Measurements from ENCODE around the gene MAPK1.

MAPK1 gene

GRCh38 chr22:21764038-21764804 is 103.2 kb downstream of the MAPK1 start:
- Histone ChIP-seq H3K79me2 (ENCODE audit: control insufficient read depth, insufficient read depth, low read length) (no peaks in the 10 kb centered on the region), H2BK15ac (replicated peaks; ENCODE audit: low read depth) (no peak overlapping the region), H3K9ac (ENCODE audit: low read length) (no peak overlapping the region), H2BK5ac (ENCODE audit: low read length) (no peak overlapping the region), H3K4me2 (ENCODE audit: low read length) (no peak overlapping the region), H3K79me1 (ENCODE audit: low read length) (no peaks in the 10 kb centered on the region), H3K4me3 (ENCODE audit: low read length) (no peak overlapping the region), H3K36me3 (ENCODE audit: control insufficient read depth, insufficient read depth, low read length) (peaks cover 15% of the 10 kb centered on the region), H4K5ac (ENCODE audit: low read length) (no peak overlapping the region), H3K4me1 (ENCODE audit: control insufficient read depth, low read depth, low read length) (no peaks in the 10 kb centered on the region), H2BK120ac (ENCODE audit: low read depth, low read length) (no peak overlapping the region), H3K4ac (ENCODE audit: low read depth, low read length) (no peak overlapping the region), H2AK5ac (ENCODE audit: low read length) (no peak overlapping the region), H3K27ac (ENCODE audit: low read depth, low read length) (no peak overlapping the region), H3K18ac (ENCODE audit: low read length) (no peak overlapping the region), H3K27me3 (ENCODE audit: insufficient read depth, low read length, poor library complexity) (no peaks in the 10 kb centered on the region), H3K23ac (ENCODE audit: low read length) (no peak overlapping the region), H4K8ac (ENCODE audit: low read depth, low read length) (no peak overlapping the region), H3K56ac (ENCODE audit: low read length) (no peak overlapping the region)
- DNase-seq: no peak
- WGBS (ENCODE audit: extremely low coverage, insufficient coverage, low lambda C conversion rate): no CpG with 5 or more reads among the region's 9 CpGs

- peaks cover 10% of the 10 kb centered on the region for H3K36me3 ChIP-seq (ENCODE audit: control insufficient read depth, insufficient read depth, low read length)
- no peak overlapping the region for H3K27ac ChIP-seq (ENCODE audit: low read depth, low read length)
- H3K27me3 ChIP-seq (ENCODE audit: insufficient read depth, low read length, poor library complexity): no peaks in the 10 kb centered on the region
- no peak overlapping the region for H2AK5ac ChIP-seq (ENCODE audit: low read length)
- no peak overlapping the region for H4K5ac ChIP-seq (ENCODE audit: low read length)
- H3K4me1 ChIP-seq (ENCODE audit: control insufficient read depth, low read depth, low read length): no peaks in the 10 kb centered on the region
- DNase-seq: no peak
- no peak overlapping the region for H3K9ac ChIP-seq (ENCODE audit: low read length)
- H2BK120ac ChIP-seq (ENCODE audit: low read depth, low read length): no peak overlapping the region
- no peak overlapping the region for H3K4me3 ChIP-seq (ENCODE audit: low read length)
- no peak overlapping the region for H2BK5ac ChIP-seq (ENCODE audit: low read length)
- no CpG with 5 or more reads among the region's 13 CpGs for WGBS (ENCODE audit: extremely low coverage, insufficient coverage, low lambda C conversion rate)
- no peak overlapping the region for H2BK15ac ChIP-seq (replicated peaks; ENCODE audit: low read depth)
- no peak overlapping the region for H3K4ac ChIP-seq (ENCODE audit: low read depth, low read length)
- H3K18ac ChIP-seq (ENCODE audit: low read length): no peak overlapping the region
- H3K23ac ChIP-seq (ENCODE audit: low read length): no peak overlapping the region
- no peak overlapping the region for H4K8ac ChIP-seq (ENCODE audit: low read depth, low read length)
- H3K79me2 ChIP-seq (ENCODE audit: control insufficient read depth, insufficient read depth, low read length): no peaks in the 10 kb centered on the region
- H3K4me2 ChIP-seq (ENCODE audit: low read length): no peak overlapping the region
- no peaks in the 10 kb centered on the region for H3K79me1 ChIP-seq (ENCODE audit: low read length)
- H3K56ac ChIP-seq (ENCODE audit: low read length): no peak overlapping the region
These were observed 104.5 kb downstream of the MAPK1 start for GRCh38 chr22:21762712-21763581.

- no peak overlapping the region for H2AK5ac ChIP-seq (ENCODE audit: low read length)
- no CpG with 5 or more reads among the region's 15 CpGs for WGBS (ENCODE audit: extremely low coverage, insufficient coverage, low lambda C conversion rate)
- H3K56ac ChIP-seq (ENCODE audit: low read length): no peak overlapping the region
- no peak overlapping the region for H2BK15ac ChIP-seq (replicated peaks; ENCODE audit: low read depth)
- no peak overlapping the region for H2BK120ac ChIP-seq (ENCODE audit: low read depth, low read length)
- H3K4me2 ChIP-seq (ENCODE audit: low read length): no peak overlapping the region
- H2BK5ac ChIP-seq (ENCODE audit: low read length): no peak overlapping the region
- H4K5ac ChIP-seq (ENCODE audit: low read length): no peak overlapping the region
- no peak for DNase-seq
- no peak overlapping the region for H3K27ac ChIP-seq (ENCODE audit: low read depth, low read length)
- H3K4me1 ChIP-seq (ENCODE audit: control insufficient read depth, low read depth, low read length): no peaks in the 10 kb centered on the region
- no peak overlapping the region for H3K9ac ChIP-seq (ENCODE audit: low read length)
- no peak overlapping the region for H3K23ac ChIP-seq (ENCODE audit: low read length)
- H3K4ac ChIP-seq (ENCODE audit: low read depth, low read length): no peak overlapping the region
- H4K8ac ChIP-seq (ENCODE audit: low read depth, low read length): no peak overlapping the region
- H3K79me1 ChIP-seq (ENCODE audit: low read length): no peaks in the 10 kb centered on the region
- H3K79me2 ChIP-seq (ENCODE audit: control insufficient read depth, insufficient read depth, low read length): no peaks in the 10 kb centered on the region
- H3K4me3 ChIP-seq (ENCODE audit: low read length): no peak overlapping the region
- H3K36me3 ChIP-seq (ENCODE audit: control insufficient read depth, insufficient read depth, low read length): peaks cover 5% of the 10 kb centered on the region
- H3K27me3 ChIP-seq (ENCODE audit: insufficient read depth, low read length, poor library complexity): no peaks in the 10 kb centered on the region
- no peak overlapping the region for H3K18ac ChIP-seq (ENCODE audit: low read length)
These were observed 105.3 kb downstream of the MAPK1 start for GRCh38 chr22:21761994-21762680.

DNA sequence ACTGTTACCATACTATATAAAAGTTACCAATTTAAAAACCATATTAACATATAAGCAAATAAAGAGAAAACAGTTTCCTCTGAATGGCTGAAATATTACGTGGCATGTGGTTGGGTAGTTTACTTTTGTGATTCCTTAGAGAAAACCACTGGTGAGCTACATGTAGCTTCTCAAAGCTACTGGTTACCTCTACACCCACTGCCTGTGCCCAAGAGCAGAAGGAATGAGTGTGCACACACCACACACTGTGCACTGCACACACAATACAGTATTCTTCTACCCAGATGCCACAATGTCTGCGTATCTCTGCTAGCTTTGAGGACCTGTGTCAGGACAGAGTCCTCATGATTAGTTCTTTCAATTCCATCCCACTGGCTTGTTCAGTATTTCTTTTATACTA is 106.4 kb downstream of the MAPK1 start:
- no CpG with 5 or more reads among the region's 2 CpGs for WGBS (ENCODE audit: extremely low coverage, insufficient coverage, low lambda C conversion rate)
- no peak overlapping the region for H3K56ac ChIP-seq (ENCODE audit: low read length)
- no peak overlapping the region for H3K23ac ChIP-seq (ENCODE audit: low read length)
- DNase-seq: no peak
- no peak overlapping the region for H4K8ac ChIP-seq (ENCODE audit: low read depth, low read length)
- no peak overlapping the region for H2BK5ac ChIP-seq (ENCODE audit: low read length)
- H3K4ac ChIP-seq (ENCODE audit: low read depth, low read length): no peak overlapping the region
- H2BK120ac ChIP-seq (ENCODE audit: low read depth, low read length): no peak overlapping the region
- H4K5ac ChIP-seq (ENCODE audit: low read length): no peak overlapping the region
- no peak overlapping the region for H2BK15ac ChIP-seq (replicated peaks; ENCODE audit: low read depth)
- no peaks in the 10 kb centered on the region for H3K27me3 ChIP-seq (ENCODE audit: insufficient read depth, low read length, poor library complexity)
- H3K4me3 ChIP-seq (ENCODE audit: low read length): no peak overlapping the region
- no peak overlapping the region for H3K27ac ChIP-seq (ENCODE audit: low read depth, low read length)
- no peak overlapping the region for H3K4me2 ChIP-seq (ENCODE audit: low read length)
- H3K4me1 ChIP-seq (ENCODE audit: control insufficient read depth, low read depth, low read length): no peaks in the 10 kb centered on the region
- H3K79me2 ChIP-seq (ENCODE audit: control insufficient read depth, insufficient read depth, low read length): no peaks in the 10 kb centered on the region
- no peak overlapping the region for H2AK5ac ChIP-seq (ENCODE audit: low read length)
- peaks cover 5% of the 10 kb centered on the region for H3K36me3 ChIP-seq (ENCODE audit: control insufficient read depth, insufficient read depth, low read length)
- H3K79me1 ChIP-seq (ENCODE audit: low read length): no peaks in the 10 kb centered on the region
- H3K18ac ChIP-seq (ENCODE audit: low read length): no peak overlapping the region
- H3K9ac ChIP-seq (ENCODE audit: low read length): no peak overlapping the region

DNA sequence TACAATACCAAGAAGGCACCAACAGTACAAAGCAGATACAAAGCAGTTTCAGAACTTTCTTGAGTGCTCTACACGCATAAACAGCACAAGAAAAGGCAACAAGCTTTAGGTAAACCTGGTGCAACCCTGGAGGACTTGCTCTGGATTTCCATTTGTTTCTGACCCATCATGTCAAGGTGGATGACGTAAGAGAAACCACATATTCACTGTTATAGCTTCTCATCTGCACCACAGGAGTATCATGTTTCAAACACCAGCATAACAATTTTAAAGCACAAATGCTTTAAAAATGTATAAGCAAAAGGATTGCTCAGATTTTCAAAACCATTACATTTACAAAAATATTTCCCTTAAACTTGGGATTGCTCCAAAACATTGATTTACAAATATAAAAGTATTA is 106.8 kb downstream of the MAPK1 start:
- Histone ChIP-seq H3K4me2 (ENCODE audit: low read length) (no peak overlapping the region), H3K23ac (ENCODE audit: low read length) (no peak overlapping the region), H3K79me1 (ENCODE audit: low read length) (no peaks in the 10 kb centered on the region), H2BK5ac (ENCODE audit: low read length) (no peak overlapping the region), H3K27ac (ENCODE audit: low read depth, low read length) (no peak overlapping the region), H3K4ac (ENCODE audit: low read depth, low read length) (no peak overlapping the region), H3K18ac (ENCODE audit: low read length) (no peak overlapping the region), H3K4me3 (ENCODE audit: low read length) (no peak overlapping the region), H4K5ac (ENCODE audit: low read length) (no peak overlapping the region), H3K56ac (ENCODE audit: low read length) (no peak overlapping the region), H3K9ac (ENCODE audit: low read length) (no peak overlapping the region), H3K4me1 (ENCODE audit: control insufficient read depth, low read depth, low read length) (no peaks in the 10 kb centered on the region), H2BK120ac (ENCODE audit: low read depth, low read length) (no peak overlapping the region), H2AK5ac (ENCODE audit: low read length) (no peak overlapping the region), H4K8ac (ENCODE audit: low read depth, low read length) (no peak overlapping the region), H3K27me3 (ENCODE audit: insufficient read depth, low read length, poor library complexity) (no peaks in the 10 kb centered on the region), H3K36me3 (ENCODE audit: control insufficient read depth, insufficient read depth, low read length) (peaks cover 5% of the 10 kb centered on the region), H3K79me2 (ENCODE audit: control insufficient read depth, insufficient read depth, low read length) (no peaks in the 10 kb centered on the region), H2BK15ac (replicated peaks; ENCODE audit: low read depth) (no peak overlapping the region)
- no peak for DNase-seq
- WGBS (ENCODE audit: extremely low coverage, insufficient coverage, low lambda C conversion rate): no CpG with 5 or more reads among the region's 2 CpGs

Measured in mesendoderm (in vitro differentiated cells).